Measurements from ENCODE around the gene SLC9B2. TPM values are rescaled to one million over a fixed set of nuclear protein-coding genes. Genes with fewer than 3 reads are reported as not detected.

Gene SLC9B2
- total RNA-seq, 1 experiment from 2014 or later: 4.6 TPM

DNA sequence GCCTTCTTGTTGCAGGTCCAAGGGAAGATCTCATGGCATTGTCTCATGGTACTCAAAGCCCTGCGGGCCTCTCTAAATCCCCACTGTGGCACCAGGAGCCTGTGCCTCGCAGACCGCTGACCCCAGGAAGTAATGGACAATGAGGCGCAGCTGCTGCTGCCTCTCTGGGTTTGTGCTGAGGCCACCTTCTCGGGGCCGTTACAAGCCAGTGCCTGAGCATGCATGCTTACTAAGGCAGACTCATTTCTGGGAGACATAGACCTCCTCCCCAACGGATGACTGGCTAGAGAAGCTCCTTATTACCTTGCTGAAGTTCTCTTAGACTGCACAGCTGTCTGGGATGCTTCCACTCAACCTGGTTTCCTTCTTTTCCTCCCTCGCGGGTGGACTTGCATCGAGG is 21.8 kb upstream of the SLC9B2 start:
- H3K4me1 Mint-ChIP-seq: peaks cover 13% of the 10 kb centered on the region
- H3K36me3 Mint-ChIP-seq: no peaks in the 10 kb centered on the region
- no peak for TF ChIP-seq NR3C1 (CRISPR knock-in tag; conservative IDR thresholded peaks at IDR 0.05; ENCODE audit: low read depth)
- no peak for TF ChIP-seq ZNF219 (CRISPR knock-in tag; IDR thresholded peaks at IDR 0.05; ENCODE audit: borderline replicate concordance)
- TF ChIP-seq HMGA2 (CRISPR knock-in tag; IDR thresholded peaks at IDR 0.05): no peak
- TF ChIP-seq CREM (CRISPR knock-in tag; IDR thresholded peaks at IDR 0.05): no peak
- no peak for TF ChIP-seq CBFB (CRISPR knock-in tag; IDR thresholded peaks at IDR 0.05; ENCODE audit: low read depth)
- no peak for TF ChIP-seq ESRRA (CRISPR knock-in tag; IDR thresholded peaks at IDR 0.05; ENCODE audit: borderline replicate concordance)
- no peak for TF ChIP-seq HMGXB4 (CRISPR knock-in tag; IDR thresholded peaks at IDR 0.05)
- TF ChIP-seq, protein P1, sequence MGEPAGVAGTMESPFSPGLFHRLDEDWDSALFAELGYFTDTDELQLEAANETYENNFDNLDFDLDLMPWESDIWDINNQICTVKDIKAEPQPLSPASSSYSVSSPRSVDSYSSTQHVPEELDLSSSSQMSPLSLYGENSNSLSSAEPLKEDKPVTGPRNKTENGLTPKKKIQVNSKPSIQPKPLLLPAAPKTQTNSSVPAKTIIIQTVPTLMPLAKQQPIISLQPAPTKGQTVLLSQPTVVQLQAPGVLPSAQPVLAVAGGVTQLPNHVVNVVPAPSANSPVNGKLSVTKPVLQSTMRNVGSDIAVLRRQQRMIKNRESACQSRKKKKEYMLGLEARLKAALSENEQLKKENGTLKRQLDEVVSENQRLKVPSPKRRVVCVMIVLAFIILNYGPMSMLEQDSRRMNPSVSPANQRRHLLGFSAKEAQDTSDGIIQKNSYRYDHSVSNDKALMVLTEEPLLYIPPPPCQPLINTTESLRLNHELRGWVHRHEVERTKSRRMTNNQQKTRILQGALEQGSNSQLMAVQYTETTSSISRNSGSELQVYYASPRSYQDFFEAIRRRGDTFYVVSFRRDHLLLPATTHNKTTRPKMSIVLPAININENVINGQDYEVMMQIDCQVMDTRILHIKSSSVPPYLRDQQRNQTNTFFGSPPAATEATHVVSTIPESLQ (CRISPR knock-in tag; IDR thresholded peaks at IDR 0.05): no peak
- DNase-seq (ENCODE audit: low spot score): no peak
- ATAC-seq: no peak
- peak overlapping the region; percentile 88 for H3K4me3 Mint-ChIP-seq
- H3K27me3 Mint-ChIP-seq (ENCODE audit: low read depth): no peaks in the 10 kb centered on the region
- CTCF ChIA-PET: interaction anchor here (1.0 to 3.0 kb wide), 2 partner anchors 66 to 520 kb away, joined by 3 to 13 read pairs; no protein-coding TSS in a partner anchor
- no peaks in the 10 kb centered on the region for H3K9me3 Mint-ChIP-seq
- no peak overlapping the region for H3K27ac Mint-ChIP-seq
- POLR2A ChIA-PET: no interaction called here

DNA sequence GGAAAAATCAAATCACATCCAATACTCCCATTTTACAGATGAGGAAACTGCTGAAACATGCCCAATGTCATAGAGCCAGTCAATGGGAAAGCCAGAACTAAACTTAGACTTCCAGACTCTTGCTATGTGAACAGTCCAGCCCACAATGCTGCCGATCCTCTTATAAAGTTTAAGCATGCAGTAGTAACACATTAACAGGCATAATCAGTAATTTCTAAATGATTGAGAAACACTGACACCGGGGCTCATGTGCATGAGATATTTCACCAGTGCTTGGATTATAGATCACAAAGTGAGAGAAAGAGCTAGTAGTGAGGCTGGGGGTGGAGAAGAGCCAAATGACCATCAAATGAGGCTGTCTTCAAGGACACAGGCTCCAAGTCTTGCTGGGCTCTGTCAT is 20.6 kb upstream of the SLC9B2 start:
- ATAC-seq: no peak
- TF ChIP-seq JAZF1 (CRISPR knock-in tag; IDR thresholded peaks at IDR 0.05) (no peak), ZNF423 (CRISPR knock-in tag; IDR thresholded peaks at IDR 0.05) (no peak), OVOL2 (CRISPR knock-in tag; IDR thresholded peaks at IDR 0.05; ENCODE audit: borderline replicate concordance) (no peak), ELF4 (CRISPR knock-in tag; IDR thresholded peaks at IDR 0.05; ENCODE audit: low read depth) (no peak), EMX1 (CRISPR knock-in tag; IDR thresholded peaks at IDR 0.05) (no peak), KAT7 (CRISPR knock-in tag; IDR thresholded peaks at IDR 0.05; ENCODE audit: borderline replicate concordance) (no peak), ATF3 (CRISPR knock-in tag; conservative IDR thresholded peaks at IDR 0.05) (no peak), HMGXB4 (CRISPR knock-in tag; IDR thresholded peaks at IDR 0.05) (no peak), TEAD4 (CRISPR knock-in tag; IDR thresholded peaks at IDR 0.05) (no peak), SOX15 (CRISPR knock-in tag; IDR thresholded peaks at IDR 0.05) (no peak)
- TF ChIP-seq, protein P2, sequence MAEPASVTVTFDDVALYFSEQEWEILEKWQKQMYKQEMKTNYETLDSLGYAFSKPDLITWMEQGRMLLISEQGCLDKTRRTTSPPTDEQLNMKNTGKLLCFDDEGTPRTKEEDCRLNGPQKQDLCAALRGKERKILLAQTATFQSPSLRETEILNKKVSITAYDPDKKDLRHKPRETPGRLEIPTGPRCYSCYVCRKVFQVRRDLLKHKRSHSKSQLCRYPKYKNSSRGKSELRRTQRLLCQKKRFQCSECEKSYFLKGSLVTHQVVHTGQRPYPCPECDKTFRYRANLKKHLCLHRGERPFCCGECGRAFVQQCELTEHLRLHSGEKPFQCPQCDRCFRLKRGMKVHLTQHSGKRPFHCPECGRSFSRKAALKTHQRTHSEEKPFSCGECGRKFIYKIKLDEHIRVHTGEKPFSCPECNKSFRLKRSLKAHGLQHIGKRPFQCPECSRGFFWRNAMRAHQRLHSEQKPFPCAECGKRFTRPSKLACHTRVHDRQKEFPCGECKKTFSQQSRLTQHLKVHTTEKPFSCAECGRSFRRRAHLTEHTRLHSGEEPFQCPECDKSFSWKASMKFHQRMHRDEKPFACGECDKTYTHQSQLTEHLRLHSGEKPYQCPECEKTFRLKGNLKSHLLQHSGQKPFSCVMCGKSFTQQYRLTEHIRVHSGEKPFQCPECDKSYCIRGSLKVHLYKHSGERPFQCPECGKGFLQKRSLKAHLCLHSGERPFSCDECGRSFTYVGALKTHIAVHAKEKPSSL (CRISPR knock-in tag; conservative IDR thresholded peaks at IDR 0.05): no peak
- TF ChIP-seq, protein P3, sequence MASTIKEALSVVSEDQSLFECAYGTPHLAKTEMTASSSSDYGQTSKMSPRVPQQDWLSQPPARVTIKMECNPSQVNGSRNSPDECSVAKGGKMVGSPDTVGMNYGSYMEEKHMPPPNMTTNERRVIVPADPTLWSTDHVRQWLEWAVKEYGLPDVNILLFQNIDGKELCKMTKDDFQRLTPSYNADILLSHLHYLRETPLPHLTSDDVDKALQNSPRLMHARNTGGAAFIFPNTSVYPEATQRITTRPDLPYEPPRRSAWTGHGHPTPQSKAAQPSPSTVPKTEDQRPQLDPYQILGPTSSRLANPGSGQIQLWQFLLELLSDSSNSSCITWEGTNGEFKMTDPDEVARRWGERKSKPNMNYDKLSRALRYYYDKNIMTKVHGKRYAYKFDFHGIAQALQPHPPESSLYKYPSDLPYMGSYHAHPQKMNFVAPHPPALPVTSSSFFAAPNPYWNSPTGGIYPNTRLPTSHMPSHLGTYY (CRISPR knock-in tag; IDR thresholded peaks at IDR 0.05): no peak
- TF ChIP-seq, protein P4, sequence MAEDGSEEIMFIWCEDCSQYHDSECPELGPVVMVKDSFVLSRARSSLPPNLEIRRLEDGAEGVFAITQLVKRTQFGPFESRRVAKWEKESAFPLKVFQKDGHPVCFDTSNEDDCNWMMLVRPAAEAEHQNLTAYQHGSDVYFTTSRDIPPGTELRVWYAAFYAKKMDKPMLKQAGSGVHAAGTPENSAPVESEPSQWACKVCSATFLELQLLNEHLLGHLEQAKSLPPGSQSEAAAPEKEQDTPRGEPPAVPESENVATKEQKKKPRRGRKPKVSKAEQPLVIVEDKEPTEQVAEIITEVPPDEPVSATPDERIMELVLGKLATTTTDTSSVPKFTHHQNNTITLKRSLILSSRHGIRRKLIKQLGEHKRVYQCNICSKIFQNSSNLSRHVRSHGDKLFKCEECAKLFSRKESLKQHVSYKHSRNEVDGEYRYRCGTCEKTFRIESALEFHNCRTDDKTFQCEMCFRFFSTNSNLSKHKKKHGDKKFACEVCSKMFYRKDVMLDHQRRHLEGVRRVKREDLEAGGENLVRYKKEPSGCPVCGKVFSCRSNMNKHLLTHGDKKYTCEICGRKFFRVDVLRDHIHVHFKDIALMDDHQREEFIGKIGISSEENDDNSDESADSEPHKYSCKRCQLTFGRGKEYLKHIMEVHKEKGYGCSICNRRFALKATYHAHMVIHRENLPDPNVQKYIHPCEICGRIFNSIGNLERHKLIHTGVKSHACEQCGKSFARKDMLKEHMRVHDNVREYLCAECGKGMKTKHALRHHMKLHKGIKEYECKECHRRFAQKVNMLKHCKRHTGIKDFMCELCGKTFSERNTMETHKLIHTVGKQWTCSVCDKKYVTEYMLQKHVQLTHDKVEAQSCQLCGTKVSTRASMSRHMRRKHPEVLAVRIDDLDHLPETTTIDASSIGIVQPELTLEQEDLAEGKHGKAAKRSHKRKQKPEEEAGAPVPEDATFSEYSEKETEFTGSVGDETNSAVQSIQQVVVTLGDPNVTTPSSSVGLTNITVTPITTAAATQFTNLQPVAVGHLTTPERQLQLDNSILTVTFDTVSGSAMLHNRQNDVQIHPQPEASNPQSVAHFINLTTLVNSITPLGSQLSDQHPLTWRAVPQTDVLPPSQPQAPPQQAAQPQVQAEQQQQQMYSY (CRISPR knock-in tag; IDR thresholded peaks at IDR 0.05): no peak
- DNase-seq (ENCODE audit: low spot score): no peak
- H3K4me3 Mint-ChIP-seq: no peak overlapping the region
- no peak overlapping the region for H3K27ac Mint-ChIP-seq
- no peaks in the 10 kb centered on the region for H3K27me3 Mint-ChIP-seq (ENCODE audit: low read depth)
- CTCF ChIA-PET: no interaction called here
- peaks cover 13% of the 10 kb centered on the region for H3K4me1 Mint-ChIP-seq
- H3K9me3 Mint-ChIP-seq: no peaks in the 10 kb centered on the region
- H3K36me3 Mint-ChIP-seq: no peaks in the 10 kb centered on the region
- POLR2A ChIA-PET: no interaction called here

All from WTC11 (cell line).